Upper lobe of left lung (tissue), 6 donors: Measurements from ENCODE around the gene LCN12. TPM values are rescaled to one million over a fixed set of nuclear protein-coding genes. Genes with fewer than 3 reads are reported as not detected.
A peak's percentile ranks its signal among the peaks of the same experiment; 100 is the strongest.

Experiments used
- ATAC-seq, 2 donors: fragments of 200-7000 bp; cut with Tn5 transposase; one replicate each; pipeline ENCODE4 v1.9.1; 2022; ENCODE audit warnings: mild to moderate bottlenecking in 2 of 2, moderate library complexity in 2 of 2; ENCODE audit not compliant: low FRiP score in 2 of 2
- DNase-seq, 2 donors: peaks; one replicate each; pipeline ENCODE4 v3.0.0-alpha.2; 2019 to 2020
- H3K27ac ChIP-seq, 4 donors: fragments of 200-600 bp; sonication (generic); one replicate each; pipeline ENCODE4 v1.5.1; 2016 to 2019
- H3K27me3 ChIP-seq, 4 donors: fragments of 200-600 bp; sonication (generic); one replicate each; pipeline ENCODE4 v1.5.1; 2017 to 2019
- H3K36me3 ChIP-seq, 4 donors: fragments of 200-600 bp; sonication (generic); one replicate each; pipeline ENCODE4 v1.5.1; 2016 to 2019
- H3K4me1 ChIP-seq, 4 donors: fragments of 200-600 bp; sonication (generic); one replicate each; pipeline ENCODE4 v1.5.1; 2018 to 2019
- H3K4me3 ChIP-seq, 4 donors: fragments of 200-600 bp; sonication (generic); one replicate each; pipeline ENCODE4 v1.5.1; 2017 to 2019; ENCODE audit warnings: mild to moderate bottlenecking in 2 of 4, moderate library complexity in 1 of 4
- H3K9me3 ChIP-seq, 4 donors: fragments of 200-600 bp; sonication (generic); one replicate each; pipeline ENCODE4 v1.5.1; 2018 to 2019
- CTCF ChIP-seq, 6 experiments: fragments of 450-650 bp in 4 of 6; fragments of 200-600 bp in 2 of 6; sonication (generic) in 2 of 6; IDR thresholded peaks; one replicate each; pipeline ENCODE4 v1.5.1; 2016 to 2019; ENCODE audit warnings: antibody characterized with exemption in 6 of 6
- EP300 ChIP-seq, 4 donors: sonication (generic); formaldehyde crosslinking; IDR thresholded peaks; one replicate each; pipeline ENCODE4 v1.5.1; 2017; ENCODE audit warnings: antibody characterized with exemption in 4 of 4, control low read depth in 2 of 4
- POLR2A ChIP-seq, 4 donors: fragments of 450-650 bp; IDR thresholded peaks; one replicate each; pipeline ENCODE4 v1.5.1; 2016 to 2017; ENCODE audit warnings: antibody characterized with exemption in 4 of 4, mild to moderate bottlenecking in 2 of 4
- POLR2AphosphoS5 ChIP-seq, 2 donors: sonication (generic); formaldehyde crosslinking; IDR thresholded peaks; one replicate each; pipeline ENCODE4 v1.5.1; 2017; ENCODE audit warnings: antibody characterized with exemption in 2 of 2
- WGBS, 2 donors: methylation state at CpG; one replicate each; pipeline ENCODE4 v1.1.5; 2017 to 2018; 5-methylcytosine and 5-hydroxymethylcytosine counted together
- total RNA-seq, 6 donors: library from RNA; depleted of rRNA in 4 of 6; stranded (reverse); fragments of >200 nt in 4 of 6; gene quantifications; one replicate each; pipeline versions ENCODE4 v1.1.0 to v1.2.1, GENCODE V29; 2016 to 2021
- donor health status: DM: no; HTN: no; CAD: no; lungs with moderate emphysema.
- donor health status: DM: no; HTN: yes; CAD: no; lungs with severe emphysema.

LCN12 gene
- total RNA-seq, 6 donors from 2014 or later = 0.89 to 5.2 (median 2.3) TPM; not detected in 1

DNA sequence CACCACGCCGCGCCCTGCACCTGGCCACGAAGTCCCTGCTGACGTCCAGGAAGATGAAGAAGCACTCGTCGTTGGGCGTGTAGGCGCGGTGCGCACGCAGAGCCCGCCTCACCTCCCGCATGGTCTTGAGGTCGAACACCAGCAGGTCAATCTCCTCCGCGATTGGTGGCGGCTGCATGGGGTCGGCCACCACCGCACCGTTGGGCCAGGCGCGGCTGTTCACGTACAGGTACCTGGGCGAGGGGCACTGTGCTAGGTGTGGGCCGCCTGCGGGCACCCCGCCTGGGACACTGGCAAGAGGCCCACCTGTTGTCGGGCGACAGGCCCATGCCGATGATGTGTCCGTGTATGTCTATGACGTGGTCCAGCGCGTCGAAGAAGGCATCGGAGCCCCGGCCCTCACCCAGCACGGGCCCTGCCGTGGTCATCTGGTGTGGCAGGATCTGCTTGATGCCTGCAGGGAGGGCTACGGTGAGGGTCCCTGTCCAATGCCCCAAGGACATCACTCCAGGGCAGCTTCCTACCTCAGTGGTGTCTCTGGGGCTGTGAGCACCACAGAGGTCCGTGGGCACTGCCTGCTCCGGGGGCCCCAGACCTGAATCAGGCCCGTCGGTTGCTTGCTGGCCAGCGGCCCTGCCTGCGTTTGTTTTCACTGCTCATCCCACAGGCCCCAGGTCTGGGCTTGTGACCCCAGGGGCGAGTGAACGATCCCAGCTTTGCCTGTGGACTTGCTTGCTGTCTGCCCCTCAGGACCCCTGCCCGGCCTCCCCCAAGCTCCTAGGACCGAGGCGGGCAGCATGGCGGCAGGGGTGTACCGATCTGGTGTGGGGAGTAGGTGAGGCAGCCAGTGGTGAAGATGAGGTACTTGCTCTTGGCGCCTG, 10.6 kb upstream of the LCN12 start:
- WGBS, 2 donors = 96 to 100% methylated on average over 2 to 54 of the region's 55 CpGs
- ATAC-seq (no peak), DNase-seq (peak; percentile 22 to 85)
- Histone ChIP-seq H3K36me3 (peaks cover 18 to 45% (median 40%) of the 10 kb centered on the region in 4 donors), H3K27me3 (no peaks in the 10 kb centered on the region), H3K27ac (no peak overlapping the region), H3K4me1 (peaks cover 15 to 33% (median 17%) of the 10 kb centered on the region in 4 donors), H3K4me3 (no peak overlapping the region), H3K9me3 (no peaks in the 10 kb centered on the region)
- TF ChIP-seq POLR2AphosphoS5 (IDR thresholded peaks at IDR 0.05) (no peak), CTCF (IDR thresholded peaks at IDR 0.05) (no peak), EP300 (IDR thresholded peaks at IDR 0.05) (no peak), POLR2A (IDR thresholded peaks at IDR 0.05) (no peak)

- 92 to 95% methylated on average over 15 to 57 of the region's 60 CpGs for WGBS, 2 donors
- Histone ChIP-seq H3K4me1 (peaks cover 15 to 37% (median 17%) of the 10 kb centered on the region in 4 donors), H3K36me3 (peaks cover 18 to 45% (median 40%) of the 10 kb centered on the region in 4 donors), H3K9me3 (no peaks in the 10 kb centered on the region), H3K27me3 (no peaks in the 10 kb centered on the region), H3K27ac (no peak overlapping the region), H3K4me3 (peak overlapping the region in 1 of 4 donors; percentile 98)
- DNase-seq (peak; percentile 17 to 86), ATAC-seq (no peak)
- TF ChIP-seq POLR2AphosphoS5 (IDR thresholded peaks at IDR 0.05) = no peak
Observed at GRCh38 chr9:136942112-136942880, 9.8 kb upstream of the LCN12 start.

DNA sequence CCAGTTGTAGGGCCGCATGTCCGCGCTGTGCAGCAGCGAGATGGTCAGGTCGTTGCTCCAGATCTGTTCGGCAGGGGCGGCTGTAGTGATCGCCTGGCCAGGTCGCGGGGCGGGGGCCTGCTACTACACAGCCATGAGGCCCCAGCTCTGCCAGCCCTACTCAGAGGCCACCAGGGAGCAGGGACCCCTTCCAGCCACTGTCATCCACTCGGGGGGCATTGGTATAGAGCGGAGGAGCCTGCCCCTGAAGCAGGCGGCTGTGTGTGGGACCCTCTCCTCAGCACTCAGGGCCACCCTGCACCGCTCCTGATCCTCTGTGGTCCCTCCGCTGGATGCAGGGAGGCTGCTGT, 9.2 kb upstream of the LCN12 start:
- 93 to 95% methylated on average over 4 to 13 of the region's 16 CpGs for WGBS, 2 donors
- Histone ChIP-seq H3K27ac (peak overlapping the region in 1 of 4 donors; percentile 90), H3K9me3 (no peaks in the 10 kb centered on the region), H3K4me3 (peak overlapping the region in 2 of 4 donors; percentile 72 to 98), H3K4me1 (peaks cover 16 to 43% (median 19%) of the 10 kb centered on the region in 4 donors), H3K36me3 (peaks cover 18 to 45% (median 40%) of the 10 kb centered on the region in 4 donors), H3K27me3 (no peaks in the 10 kb centered on the region)
- DNase-seq (peak; percentile 19 to 76), ATAC-seq (no peak)
- no peak for TF ChIP-seq EP300 (IDR thresholded peaks at IDR 0.05)
- TF ChIP-seq POLR2A (IDR thresholded peaks at IDR 0.05) = no peak
- no peak for TF ChIP-seq POLR2AphosphoS5 (IDR thresholded peaks at IDR 0.05)
- TF ChIP-seq CTCF (IDR thresholded peaks at IDR 0.05) = no peak

DNA sequence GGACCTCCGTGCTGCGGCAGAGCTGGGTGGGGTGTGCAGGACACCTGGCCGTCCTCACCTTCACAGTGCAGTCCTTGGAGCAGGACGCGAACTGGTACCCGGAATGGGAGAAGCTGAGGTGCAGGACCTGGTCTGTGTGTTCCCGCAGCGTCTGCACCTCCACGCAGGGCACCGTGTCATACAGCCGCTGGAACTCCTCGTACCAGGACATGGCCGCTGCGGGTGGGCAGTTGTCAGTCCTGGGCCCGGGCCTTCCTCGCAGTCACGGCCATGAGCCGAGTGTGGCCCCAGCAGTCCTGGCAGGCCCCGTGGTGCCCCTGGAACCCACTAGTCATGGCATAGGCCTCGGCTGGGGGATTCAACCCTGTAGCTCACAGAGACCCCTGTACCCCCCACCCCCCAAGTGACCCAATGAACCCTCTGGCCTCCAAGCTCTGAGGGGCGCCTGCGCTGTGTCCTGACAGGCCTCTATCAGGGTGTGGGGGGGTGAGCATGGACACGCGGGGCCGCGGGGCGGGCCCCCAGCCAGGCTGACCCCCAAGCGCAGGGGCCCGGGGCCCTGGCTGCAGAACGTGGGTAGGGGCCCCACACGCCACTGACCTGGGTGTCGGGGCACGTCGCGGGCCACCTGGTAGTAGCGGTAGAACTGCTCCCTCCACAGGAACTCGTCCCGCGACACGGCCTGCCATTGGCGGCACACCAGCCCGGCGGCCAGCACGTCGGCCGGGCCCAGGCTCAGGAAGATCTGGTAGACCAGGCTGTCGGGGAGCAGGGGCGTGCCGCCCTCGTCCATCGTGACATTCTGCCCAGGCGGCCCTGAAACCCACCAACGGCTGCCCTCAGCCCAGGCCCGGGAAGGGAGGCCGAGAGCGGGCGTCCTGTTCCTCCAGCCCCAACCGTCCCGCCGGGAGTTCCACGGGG, 8.5 kb upstream of the LCN12 start:
- DNase-seq (peak; percentile 35 to 82), ATAC-seq (peak in 1 of 2 donors; percentile 7)

More for the DNA sequence above, 8.5 kb upstream of the LCN12 start:
- Histone ChIP-seq H3K27me3 (no peaks in the 10 kb centered on the region), H3K27ac (peak overlapping the region; percentile 89 to 96 (median 92)), H3K4me1 (peaks cover 22 to 50% (median 26%) of the 10 kb centered on the region in 4 donors), H3K9me3 (no peaks in the 10 kb centered on the region), H3K36me3 (peaks cover 18 to 45% (median 40%) of the 10 kb centered on the region in 4 donors), H3K4me3 (peak overlapping the region; percentile 72 to 98 (median 90))
- no peak for TF ChIP-seq CTCF (IDR thresholded peaks at IDR 0.05)
- no peak for TF ChIP-seq POLR2AphosphoS5 (IDR thresholded peaks at IDR 0.05)
- TF ChIP-seq EP300 (IDR thresholded peaks at IDR 0.05) = no peak
- TF ChIP-seq POLR2A (IDR thresholded peaks at IDR 0.05) = no peak
- WGBS, 2 donors = 0% methylated on average over 15 of the region's 61 CpGs; no CpG with 5 or more reads in 1 of the 2 donors
